ENCODE results near the gene HOXB13.

HOXB13 gene

GRCh38 chr17:48715496-48716399 lies 12.8 kb downstream of the HOXB13 start:
- Histone ChIP-seq H3K9me3 (ENCODE audit: control insufficient read depth, insufficient read depth, low read length) (no peaks in the 10 kb centered on the region), H3K9ac (ENCODE audit: low read depth, low read length) (no peak overlapping the region), H3K36me3 (ENCODE audit: control insufficient read depth, insufficient read depth, low read length) (no peaks in the 10 kb centered on the region), H3K27me3 (ENCODE audit: control insufficient read depth, insufficient read depth, low read length) (peaks cover 92% of the 10 kb centered on the region), H3K4me1 (ENCODE audit: control insufficient read depth, insufficient read depth, low read length) (peaks cover 9% of the 10 kb centered on the region), H3K4me3 (ENCODE audit: low read depth, low read length) (no peak overlapping the region)

- H3K9me3 ChIP-seq (ENCODE audit: control insufficient read depth, insufficient read depth, low read length) = no peaks in the 10 kb centered on the region
- H3K36me3 ChIP-seq (ENCODE audit: control insufficient read depth, insufficient read depth, low read length) = no peaks in the 10 kb centered on the region
- H3K27me3 ChIP-seq (ENCODE audit: control insufficient read depth, insufficient read depth, low read length) = peaks cover 68% of the 10 kb centered on the region
These were observed 17.4 kb downstream of the HOXB13 start for GRCh38 chr17:48711128-48711527.

GRCh38 chr17:48704361-48705248 lies 23.9 kb downstream of the HOXB13 start:
- H3K4me3 ChIP-seq (ENCODE audit: low read depth, low read length) = no peak overlapping the region
- H3K4me1 ChIP-seq (ENCODE audit: control insufficient read depth, insufficient read depth, low read length) = no peaks in the 10 kb centered on the region
- H3K9ac ChIP-seq (ENCODE audit: low read depth, low read length) = no peak overlapping the region
- peaks cover 54% of the 10 kb centered on the region for H3K27me3 ChIP-seq (ENCODE audit: control insufficient read depth, insufficient read depth, low read length)
- no peaks in the 10 kb centered on the region for H3K36me3 ChIP-seq (ENCODE audit: control insufficient read depth, insufficient read depth, low read length)
- H3K9me3 ChIP-seq (ENCODE audit: control insufficient read depth, insufficient read depth, low read length) = no peaks in the 10 kb centered on the region

More at GRCh38 chr17:48711128-48711527, 17.4 kb downstream of the HOXB13 start:
- H3K4me3 ChIP-seq (ENCODE audit: low read depth, low read length) = no peak overlapping the region
- H3K4me1 ChIP-seq (ENCODE audit: control insufficient read depth, insufficient read depth, low read length) = no peaks in the 10 kb centered on the region
- H3K9ac ChIP-seq (ENCODE audit: low read depth, low read length) = no peak overlapping the region

GRCh38 chr17:48701864-48702532 lies 26.6 kb downstream of the HOXB13 start:
- Histone ChIP-seq H3K27me3 (ENCODE audit: control insufficient read depth, insufficient read depth, low read length) (peaks cover 39% of the 10 kb centered on the region), H3K36me3 (ENCODE audit: control insufficient read depth, insufficient read depth, low read length) (no peaks in the 10 kb centered on the region), H3K9me3 (ENCODE audit: control insufficient read depth, insufficient read depth, low read length) (no peaks in the 10 kb centered on the region), H3K4me1 (ENCODE audit: control insufficient read depth, insufficient read depth, low read length) (no peaks in the 10 kb centered on the region), H3K4me3 (ENCODE audit: low read depth, low read length) (no peak overlapping the region), H3K9ac (ENCODE audit: low read depth, low read length) (no peak overlapping the region)

- Histone ChIP-seq H3K27me3 (ENCODE audit: control insufficient read depth, insufficient read depth, low read length) (peaks cover 4% of the 10 kb centered on the region), H3K9me3 (ENCODE audit: control insufficient read depth, insufficient read depth, low read length) (no peaks in the 10 kb centered on the region), H3K9ac (ENCODE audit: low read depth, low read length) (no peak overlapping the region), H3K4me3 (ENCODE audit: low read depth, low read length) (no peak overlapping the region), H3K36me3 (ENCODE audit: control insufficient read depth, insufficient read depth, low read length) (no peaks in the 10 kb centered on the region), H3K4me1 (ENCODE audit: control insufficient read depth, insufficient read depth, low read length) (no peaks in the 10 kb centered on the region)
These were observed 35.4 kb downstream of the HOXB13 start for GRCh38 chr17:48693178-48693577.

- Histone ChIP-seq H3K36me3 (ENCODE audit: control insufficient read depth, insufficient read depth, low read length) (no peaks in the 10 kb centered on the region), H3K27me3 (ENCODE audit: control insufficient read depth, insufficient read depth, low read length) (peaks cover 4% of the 10 kb centered on the region), H3K4me3 (ENCODE audit: low read depth, low read length) (no peak overlapping the region), H3K4me1 (ENCODE audit: control insufficient read depth, insufficient read depth, low read length) (no peaks in the 10 kb centered on the region), H3K9me3 (ENCODE audit: control insufficient read depth, insufficient read depth, low read length) (no peaks in the 10 kb centered on the region), H3K9ac (ENCODE audit: low read depth, low read length) (no peak overlapping the region)
These were observed 36.5 kb downstream of the HOXB13 start for GRCh38 chr17:48692049-48692448.

GRCh38 chr17:48690655-48691054 lies 37.9 kb downstream of the HOXB13 start:
- peaks cover 2% of the 10 kb centered on the region for H3K27me3 ChIP-seq (ENCODE audit: control insufficient read depth, insufficient read depth, low read length)
- no peak overlapping the region for H3K4me3 ChIP-seq (ENCODE audit: low read depth, low read length)
- no peak overlapping the region for H3K9ac ChIP-seq (ENCODE audit: low read depth, low read length)

GRCh38 chr17:48681609-48682008 lies 46.9 kb downstream of the HOXB13 start:
- H3K4me3 ChIP-seq (ENCODE audit: low read depth, low read length) = no peak overlapping the region
- H3K36me3 ChIP-seq (ENCODE audit: control insufficient read depth, insufficient read depth, low read length) = no peaks in the 10 kb centered on the region
- H3K27me3 ChIP-seq (ENCODE audit: control insufficient read depth, insufficient read depth, low read length) = peaks cover 43% of the 10 kb centered on the region
- H3K9ac ChIP-seq (ENCODE audit: low read depth, low read length) = no peak overlapping the region
- no peaks in the 10 kb centered on the region for H3K4me1 ChIP-seq (ENCODE audit: control insufficient read depth, insufficient read depth, low read length)
- H3K9me3 ChIP-seq (ENCODE audit: control insufficient read depth, insufficient read depth, low read length) = no peaks in the 10 kb centered on the region

More at GRCh38 chr17:48690655-48691054, 37.9 kb downstream of the HOXB13 start:
- no peaks in the 10 kb centered on the region for H3K4me1 ChIP-seq (ENCODE audit: control insufficient read depth, insufficient read depth, low read length)
- H3K9me3 ChIP-seq (ENCODE audit: control insufficient read depth, insufficient read depth, low read length) = no peaks in the 10 kb centered on the region
- no peaks in the 10 kb centered on the region for H3K36me3 ChIP-seq (ENCODE audit: control insufficient read depth, insufficient read depth, low read length)

GRCh38 chr17:48679385-48680096 lies 49.0 kb downstream of the HOXB13 start:
- Histone ChIP-seq H3K9me3 (ENCODE audit: control insufficient read depth, insufficient read depth, low read length) (no peaks in the 10 kb centered on the region), H3K4me3 (ENCODE audit: low read depth, low read length) (no peak overlapping the region), H3K36me3 (ENCODE audit: control insufficient read depth, insufficient read depth, low read length) (no peaks in the 10 kb centered on the region), H3K4me1 (ENCODE audit: control insufficient read depth, insufficient read depth, low read length) (no peaks in the 10 kb centered on the region), H3K27me3 (ENCODE audit: control insufficient read depth, insufficient read depth, low read length) (peaks cover 58% of the 10 kb centered on the region), H3K9ac (ENCODE audit: low read depth, low read length) (no peak overlapping the region)

- H3K4me1 ChIP-seq (ENCODE audit: control insufficient read depth, insufficient read depth, low read length) = no peaks in the 10 kb centered on the region
- no peaks in the 10 kb centered on the region for H3K9me3 ChIP-seq (ENCODE audit: control insufficient read depth, insufficient read depth, low read length)
- no peak overlapping the region for H3K9ac ChIP-seq (ENCODE audit: low read depth, low read length)
- H3K36me3 ChIP-seq (ENCODE audit: control insufficient read depth, insufficient read depth, low read length) = no peaks in the 10 kb centered on the region
- H3K27me3 ChIP-seq (ENCODE audit: control insufficient read depth, insufficient read depth, low read length) = peaks cover 60% of the 10 kb centered on the region
- H3K4me3 ChIP-seq (ENCODE audit: low read depth, low read length) = peak overlapping the region; percentile 56
These were observed 50.2 kb downstream of the HOXB13 start for GRCh38 chr17:48678141-48678971.
